Erythroblast (primary cell): ENCODE measurements around the gene FOXL2.

Experiments
- GATA1 ChIP-seq: IDR thresholded peaks from 2 replicates; pipeline ENCODE4 v1.6.1; 2011; ENCODE audit warnings: low read depth, mild to moderate bottlenecking, control low read depth, low read length, moderate library complexity
- POLR2A ChIP-seq: IDR thresholded peaks from 2 replicates; pipeline ENCODE4 v1.6.1; 2011; ENCODE audit warnings: mild to moderate bottlenecking, low read length

- TF ChIP-seq POLR2A (no peak), GATA1 (no peak)
Measured at GRCh38 chr3:138975351-138975750, 28.4 kb upstream of the FOXL2 start.
